BJ (cell line): ENCODE results near the gene NPHP4. TPM values are rescaled to one million over a fixed set of nuclear protein-coding genes. Genes with fewer than 3 reads are reported as not detected.

Experiments
- CTCF ChIA-PET: fragments of 350-600 bp; formaldehyde crosslinking; extraction: SDS; loops from one replicate; lab custom pipeline; 2021; ENCODE audit warnings: antibody characterized with exemption, inconsistent platforms; lab: Yijun Ruan, JAX
- POLR2A ChIA-PET: fragments of 300-600 bp; sonication (Branson Sonifier 250); formaldehyde crosslinking; extraction: SDS; loops from one replicate; lab custom pipeline; 2021; ENCODE audit warnings: antibody characterized with exemption; lab: Charles Lee
- DNase-seq: peaks from one replicate; pipeline ENCODE4 v3.0.0-alpha.2; 2011; ENCODE audit warnings: low read depth
- H3K27me3 ChIP-seq: 2 replicates; pipeline ENCODE4 v1.6.0; 2011; ENCODE audit warnings: low read length; ENCODE audit not compliant: control insufficient read depth, insufficient read depth
- H3K36me3 ChIP-seq: 2 replicates; pipeline ENCODE4 v1.5.1; 2011; ENCODE audit warnings: low read length; ENCODE audit not compliant: control insufficient read depth, insufficient read depth
- H3K4me3 ChIP-seq: 2 replicates; pipeline ENCODE4 v1.5.1; 2011; ENCODE audit warnings: low read depth, mild to moderate bottlenecking, control low read depth, low read length
- CTCF ChIP-seq: IDR thresholded peaks from 2 replicates; pipeline ENCODE4 v1.5.1; 2011; ENCODE audit warnings: low read depth, mild to moderate bottlenecking, control low read depth, inconsistent platforms, low read length, moderate library complexity; ENCODE audit not compliant: insufficient read depth
- polyA plus RNA-seq: library from polyadenylated mRNA; depleted of rRNA; stranded (reverse); fragments of >200 nt; gene quantifications from 2 replicates; pipeline ENCODE4 v1.2.3, GENCODE V29; 2011

Gene NPHP4
- polyA plus RNA-seq, 1 experiment, result 4.3 TPM

- DNase-seq, result no peak
- TF ChIP-seq CTCF, result no peak
- Histone ChIP-seq H3K4me3 (no peak overlapping the region), H3K36me3 (no peaks in the 10 kb centered on the region), H3K27me3 (no peaks in the 10 kb centered on the region)
- POLR2A ChIA-PET, result no interaction called here
- CTCF ChIA-PET, result no interaction called here
These were observed 151.6 kb downstream of the NPHP4 start for GRCh38 chr1:5840551-5841001.

- ChIA-PET CTCF (no interaction called here), POLR2A (no interaction called here)
- Histone ChIP-seq H3K36me3 (no peaks in the 10 kb centered on the region), H3K27me3 (no peaks in the 10 kb centered on the region), H3K4me3 (no peak overlapping the region)
- no peak for DNase-seq
- no peak for TF ChIP-seq CTCF
These were observed 152.2 kb downstream of the NPHP4 start for GRCh38 chr1:5839881-5840550.

- TF ChIP-seq CTCF, result no peak
- DNase-seq, result no peak
- no peaks in the 10 kb centered on the region for H3K36me3 ChIP-seq
- CTCF ChIA-PET, result no interaction called here
- no peaks in the 10 kb centered on the region for H3K27me3 ChIP-seq
- POLR2A ChIA-PET, result no interaction called here
- H3K4me3 ChIP-seq, result no peak overlapping the region
These were observed 152.9 kb downstream of the NPHP4 start for GRCh38 chr1:5839161-5839880.

DNA sequence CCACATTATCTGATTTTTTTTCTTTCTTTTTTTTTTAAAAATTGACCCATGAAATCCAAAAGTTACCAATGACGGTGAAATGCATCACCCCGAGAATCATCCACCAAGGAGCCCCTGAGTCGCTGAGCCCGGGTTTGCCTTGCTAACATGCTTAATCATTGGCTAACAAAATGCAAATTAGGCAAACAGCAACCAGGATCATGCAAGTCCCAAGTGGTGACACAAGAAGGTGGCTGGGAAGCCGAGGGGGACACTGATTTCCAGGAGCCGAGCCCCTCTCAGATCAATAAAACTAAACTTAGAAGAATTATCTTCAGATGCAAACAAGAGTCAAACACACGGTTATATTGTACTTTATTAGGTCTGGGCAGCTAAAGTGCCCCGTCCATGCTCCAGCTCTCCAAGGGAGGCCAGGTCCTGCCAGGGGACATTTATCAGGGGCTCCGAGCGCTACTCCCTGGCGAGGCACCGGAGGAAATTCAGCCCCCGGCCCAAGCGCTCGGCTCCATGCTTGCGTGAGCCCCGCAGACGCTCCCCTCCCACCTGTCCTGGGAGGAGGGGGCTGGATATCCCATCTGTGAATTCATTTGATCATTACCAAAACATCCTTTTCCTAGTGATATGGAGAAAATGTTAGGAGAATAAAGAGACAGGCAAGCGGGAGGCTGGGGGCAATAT is 154.1 kb downstream of the NPHP4 start:
- Histone ChIP-seq H3K4me3 (no peak overlapping the region), H3K27me3 (no peaks in the 10 kb centered on the region), H3K36me3 (no peaks in the 10 kb centered on the region)
- ChIA-PET CTCF (no interaction called here), POLR2A (no interaction called here)
- no peak for DNase-seq
- TF ChIP-seq CTCF, result no peak

- no peak for TF ChIP-seq CTCF
- Histone ChIP-seq H3K36me3 (no peaks in the 10 kb centered on the region), H3K4me3 (no peak overlapping the region), H3K27me3 (no peaks in the 10 kb centered on the region)
- no peak for DNase-seq
- POLR2A ChIA-PET, result no interaction called here
- CTCF ChIA-PET, result no interaction called here
These were observed 155.3 kb downstream of the NPHP4 start for GRCh38 chr1:5836776-5837440.
